MCF 10A (cell line): ENCODE measurements around the gene APLF. TPM values are rescaled to one million over a fixed set of nuclear protein-coding genes. Genes with fewer than 3 reads are reported as not detected.

ENCODE experiments used
- BruUV-seq: library from RNA; stranded (reverse); fragments of 400-500 nt; replicated peaks from 2 replicates; lab custom pipeline; 2021; lab: Mats Ljungman, UMichigan
- CTCF ChIA-PET: fragments of 300-600 bp; sonication (Branson Sonifier 250); formaldehyde crosslinking; extraction: SDS; loops from one replicate; lab custom pipeline; 2021; ENCODE audit warnings: antibody characterized with exemption, inconsistent platforms; lab: Yijun Ruan, JAX
- POLR2A ChIA-PET: fragments of 300-600, 350-650 bp; sonication (Branson Sonifier 250); formaldehyde crosslinking; extraction: SDS; loops from one replicate; lab custom pipeline; 2020; ENCODE audit warnings: antibody characterized with exemption, inconsistent platforms; lab: Yijun Ruan, JAX
- DNase-seq: peaks from one replicate; pipeline ENCODE4 v3.0.0-alpha.2; 2018; ENCODE audit not compliant: unreplicated experiment
- H3K27ac Mint-ChIP-seq: one replicate; pipeline ENCODE4 v1.8.0; 2022; ENCODE audit warnings: mild to moderate bottlenecking, low read depth, mixed read lengths; ENCODE audit not compliant: unreplicated experiment
- H3K27me3 Mint-ChIP-seq: one replicate; pipeline ENCODE4 v1.8.0; 2022; ENCODE audit warnings: mixed read lengths; ENCODE audit not compliant: insufficient read depth, unreplicated experiment
- H3K36me3 Mint-ChIP-seq: one replicate; pipeline ENCODE4 v1.8.0; 2022; ENCODE audit warnings: mild to moderate bottlenecking, moderate library complexity, mixed read lengths; ENCODE audit not compliant: insufficient read depth, unreplicated experiment
- H3K4me1 Mint-ChIP-seq: one replicate; pipeline ENCODE4 v1.8.0; 2022; ENCODE audit warnings: mixed read lengths; ENCODE audit not compliant: insufficient read depth, unreplicated experiment
- H3K4me3 Mint-ChIP-seq: one replicate; pipeline ENCODE4 v1.8.0; 2022; ENCODE audit warnings: mild to moderate bottlenecking, moderate library complexity, mixed read lengths; ENCODE audit not compliant: unreplicated experiment
- H3K9me3 Mint-ChIP-seq: one replicate; pipeline ENCODE4 v1.8.0; 2022; ENCODE audit warnings: mixed read lengths; ENCODE audit not compliant: unreplicated experiment
- CTCF ChIP-seq: fragments of 200-600 bp; IDR thresholded peaks from one replicate; pipeline ENCODE4 v1.8.0; 2022; ENCODE audit warnings: antibody characterized with exemption, mild to moderate bottlenecking; ENCODE audit not compliant: unreplicated experiment
- intact Hi-C: fragments of 100-400 bp; cut with micrococcal nuclease; formaldehyde crosslinking; loops from 2 replicates; pipeline ENCODE4 v1.14.1; 2022
- total RNA-seq: library from RNA; stranded (reverse); gene quantifications from 2 replicates; pipeline ENCODE4 v1.2.3, GENCODE V29; 2022

APLF gene
- total RNA-seq, 1 experiment from 2014 or later = 4.0 TPM

GRCh38 chr2:68605939-68606338, 138.6 kb downstream of the APLF start:
- no peak overlapping the region for H3K27ac Mint-ChIP-seq
- CTCF ChIA-PET = interaction anchor here (0.9 kb wide), 1 partner anchor 10 kb away, joined by 3 read pairs; no protein-coding TSS in a partner anchor
- BruUV-seq = no TSS peak

GRCh38 chr2:68606759-68607158, 139.4 kb downstream of the APLF start:
- H3K4me1 Mint-ChIP-seq = no peaks in the 10 kb centered on the region
- H3K27me3 Mint-ChIP-seq = no peaks in the 10 kb centered on the region
- no peaks in the 10 kb centered on the region for H3K36me3 Mint-ChIP-seq
- peaks cover 8% of the 10 kb centered on the region for H3K9me3 Mint-ChIP-seq
- no peak overlapping the region for H3K4me3 Mint-ChIP-seq
- no peak overlapping the region for H3K27ac Mint-ChIP-seq
- no TSS peak for BruUV-seq
- TF ChIP-seq CTCF = no peak
- ChIA-PET CTCF (interaction anchor here (0.9 kb wide), 1 partner anchor 11 kb away, joined by 3 read pairs; no protein-coding TSS in a partner anchor), POLR2A (no interaction called here)
- DNase-seq = no peak
- intact Hi-C loops = no loop called here

More at GRCh38 chr2:68605939-68606338, 138.6 kb downstream of the APLF start:
- intact Hi-C loops = no loop called here
- Mint-ChIP-seq H3K27me3 (no peaks in the 10 kb centered on the region), H3K36me3 (no peaks in the 10 kb centered on the region), H3K9me3 (peaks cover 8% of the 10 kb centered on the region), H3K4me3 (no peak overlapping the region), H3K4me1 (no peaks in the 10 kb centered on the region)
- TF ChIP-seq CTCF = no peak
- DNase-seq = no peak
- POLR2A ChIA-PET = no interaction called here

- no TSS peak for BruUV-seq
- Mint-ChIP-seq H3K36me3 (no peaks in the 10 kb centered on the region), H3K27me3 (no peaks in the 10 kb centered on the region), H3K4me1 (no peaks in the 10 kb centered on the region), H3K27ac (no peak overlapping the region), H3K9me3 (no peaks in the 10 kb centered on the region), H3K4me3 (no peak overlapping the region)
- ChIA-PET POLR2A (interaction anchor here (0.6 kb wide), 1 partner anchor 56 kb away, joined by 3 read pairs; no protein-coding TSS in a partner anchor), CTCF (interaction anchor here (0.8 to 1.1 kb wide), 2 partner anchors 13 to 17 kb away, joined by 3 read pairs; no protein-coding TSS in a partner anchor)
- intact Hi-C loops = no loop called here
- TF ChIP-seq CTCF = no peak
- no peak for DNase-seq
Measured at GRCh38 chr2:68607837-68608236, 140.5 kb downstream of the APLF start.

GRCh38 chr2:68612765-68613519, 145.6 kb downstream of the APLF start:
- no peak for DNase-seq
- H3K27me3 Mint-ChIP-seq = no peaks in the 10 kb centered on the region
- no peaks in the 10 kb centered on the region for H3K4me1 Mint-ChIP-seq
- no peaks in the 10 kb centered on the region for H3K9me3 Mint-ChIP-seq
- POLR2A ChIA-PET = no interaction called here
- no peak overlapping the region for H3K4me3 Mint-ChIP-seq
- intact Hi-C loops = no loop called here
- H3K36me3 Mint-ChIP-seq = no peaks in the 10 kb centered on the region
- H3K27ac Mint-ChIP-seq = no peak overlapping the region
- TF ChIP-seq CTCF = no peak
- no TSS peak for BruUV-seq
- CTCF ChIA-PET = no interaction called here
